ENCODE measurements around the gene CETP. TPM values are rescaled to one million over a fixed set of nuclear protein-coding genes. Genes with fewer than 3 reads are reported as not detected.
"Not testable (repeated sequence)": the region's sequence is repeated elsewhere in the genome, so short reads cannot be mapped to it uniquely, and the experiment has no call there.

Gene CETP
- total and polyA plus RNA-seq, 7 donors: 0.36 to 2.1 (median 0.88) TPM; not detected in 3

DNA sequence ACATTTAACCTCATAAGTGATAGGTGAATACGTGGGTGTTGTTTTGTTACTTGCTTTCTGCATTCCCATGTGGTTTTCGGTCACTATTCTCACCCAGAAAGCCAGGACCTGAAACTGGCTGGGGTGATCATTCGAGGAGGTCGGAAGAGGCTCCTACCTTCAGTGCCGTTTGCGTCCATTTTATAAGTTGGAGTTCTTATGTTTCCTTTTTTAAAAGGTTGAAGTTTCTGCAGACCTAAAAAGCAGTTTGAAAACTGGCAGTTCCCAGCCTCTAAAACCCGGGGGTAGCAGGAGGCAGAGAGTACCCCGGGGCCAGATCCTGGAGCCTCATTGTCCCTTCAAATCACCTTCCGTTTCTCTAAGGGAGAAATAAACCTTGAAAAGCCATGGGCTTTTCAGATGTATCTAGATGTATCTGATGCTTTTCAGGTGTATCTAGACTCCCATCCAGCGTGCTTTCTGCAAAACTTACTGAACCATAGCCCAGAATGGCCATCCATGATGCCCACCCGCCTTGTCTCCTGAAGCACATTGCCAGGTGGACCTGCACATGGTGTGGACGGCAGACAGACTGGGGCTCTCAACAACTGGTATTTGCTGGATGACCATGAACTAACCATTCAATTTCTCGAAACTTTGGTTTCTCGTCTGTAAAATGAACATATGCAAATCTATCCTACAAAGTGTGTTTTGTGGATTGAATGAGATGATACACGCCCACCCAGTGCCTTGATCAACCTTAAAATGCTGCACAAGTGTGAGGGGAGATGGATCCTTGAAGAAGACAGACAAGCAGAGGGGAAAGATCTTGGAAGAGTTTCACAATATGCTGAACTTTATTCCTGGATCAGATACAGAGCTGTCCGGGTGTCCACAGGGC lies 28.9 kb downstream of the CETP start:
- H3K4me3 ChIP-seq: peak overlapping the region in 3 of 4 donors; percentile 69 to 88 (median 72)
- peaks cover 0 to 51% (median 36%) of the 10 kb centered on the region in 4 donors for H3K4me1 ChIP-seq
- DNase-seq: peak; percentile 40
- no peak for TF ChIP-seq POLR2A (IDR thresholded peaks at IDR 0.05)
- H3K36me3 ChIP-seq: no peaks in the 10 kb centered on the region
- H3K9me3 ChIP-seq: no peaks in the 10 kb centered on the region
- WGBS, 2 donors: 60 to 67% methylated on average over 16 of the region's 16 CpGs
- intact Hi-C loops (cut with DNase I): no loop called here
- no peaks in the 10 kb centered on the region for H3K27me3 ChIP-seq
- peak overlapping the region; percentile 79 to 90 (median 87) for H3K27ac ChIP-seq

GRCh38 chr16:56992431-56992830 lies 30.7 kb downstream of the CETP start:
- H3K9me3 ChIP-seq; H3K36me3 ChIP-seq; intact Hi-C loops (cut with DNase I); H3K4me3 ChIP-seq; H3K27me3 ChIP-seq: not testable (repeated sequence)
- 49 to 67% methylated on average over 1 of the region's 1 CpG for WGBS, 2 donors
- peak overlapping the region in 1 of 4 donors; percentile 11 for H3K27ac ChIP-seq
- H3K4me1 ChIP-seq: peaks cover 0 to 42% (median 31%) of the 10 kb centered on the region in 4 donors
- peak; percentile 5 for DNase-seq

DNA sequence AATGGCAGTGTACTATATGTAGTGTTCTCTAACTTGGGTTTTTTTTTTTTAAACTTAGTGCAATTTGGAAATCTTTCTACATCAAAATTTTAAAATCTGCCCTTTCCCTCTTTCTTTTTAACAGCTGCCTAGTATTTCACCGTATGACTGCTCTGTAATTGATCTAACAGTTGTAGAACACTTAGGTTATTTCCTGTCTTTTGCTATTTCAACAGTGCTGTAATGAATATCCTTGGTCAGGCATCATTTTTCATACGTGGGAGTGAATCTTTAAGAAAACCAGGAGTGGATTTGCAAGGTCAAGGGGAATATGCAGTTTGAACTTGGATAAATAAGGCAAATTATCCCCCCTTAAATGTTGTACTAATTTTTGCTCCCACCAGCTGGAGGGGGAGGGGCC lies 31.5 kb downstream of the CETP start:
- H3K36me3 ChIP-seq: no peaks in the 10 kb centered on the region
- no peak overlapping the region for H3K27ac ChIP-seq
- TF ChIP-seq EP300 (IDR thresholded peaks at IDR 0.05): no peak
- no peak for TF ChIP-seq POLR2AphosphoS5 (IDR thresholded peaks at IDR 0.05)
- TF ChIP-seq CTCF (IDR thresholded peaks at IDR 0.05): no peak
- H3K4me1 ChIP-seq: peaks cover 0 to 38% (median 28%) of the 10 kb centered on the region in 4 donors
- intact Hi-C loops (cut with DNase I): no loop called here
- no peaks in the 10 kb centered on the region for H3K27me3 ChIP-seq
- no peak overlapping the region for H3K4me3 ChIP-seq
- no peak for DNase-seq
- H3K9me3 ChIP-seq: no peaks in the 10 kb centered on the region
- 49 to 57% methylated on average over 2 of the region's 2 CpGs for WGBS, 2 donors

DNA sequence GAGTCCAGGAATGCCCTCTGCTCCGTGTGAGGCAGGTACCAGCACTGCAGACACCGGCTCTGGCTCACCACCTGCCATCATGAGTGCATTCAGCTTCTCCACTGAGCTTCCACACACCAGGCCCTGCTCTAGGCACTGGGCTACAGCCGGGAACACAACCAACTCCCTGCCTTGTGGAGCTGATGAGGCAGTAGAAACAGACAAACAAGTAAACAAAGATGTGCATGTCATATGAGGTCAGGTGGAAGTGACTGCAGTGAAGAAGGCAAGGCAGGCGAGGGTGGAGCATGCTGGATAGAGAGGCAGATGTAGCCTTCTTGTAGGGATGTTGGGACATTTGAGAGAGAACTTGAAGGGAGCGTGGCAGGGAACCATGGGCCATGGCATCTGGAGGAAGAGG lies 32.6 kb downstream of the CETP start:
- H3K27me3 ChIP-seq: no peaks in the 10 kb centered on the region
- WGBS, 2 donors: 78 to 85% methylated on average over 5 of the region's 5 CpGs
- DNase-seq: peak; percentile 33
- no peak overlapping the region for H3K4me3 ChIP-seq
- H3K36me3 ChIP-seq: no peaks in the 10 kb centered on the region
- no peaks in the 10 kb centered on the region for H3K9me3 ChIP-seq
- no peak overlapping the region for H3K27ac ChIP-seq
- intact Hi-C loops (cut with DNase I): no loop called here
- no peak for TF ChIP-seq POLR2A (IDR thresholded peaks at IDR 0.05)
- no peak for TF ChIP-seq EP300 (IDR thresholded peaks at IDR 0.05)
- no peak for TF ChIP-seq CTCF (IDR thresholded peaks at IDR 0.05)
- TF ChIP-seq POLR2AphosphoS5 (IDR thresholded peaks at IDR 0.05): no peak
- peaks cover 0 to 33% (median 24%) of the 10 kb centered on the region in 4 donors for H3K4me1 ChIP-seq

GRCh38 chr16:56995136-56995805 lies 33.5 kb downstream of the CETP start:
- 78 to 84% methylated on average over 12 of the region's 12 CpGs for WGBS, 2 donors
- intact Hi-C loops (cut with DNase I): no loop called here
- Histone ChIP-seq H3K27ac (no peak overlapping the region), H3K4me3 (no peak overlapping the region), H3K36me3 (no peaks in the 10 kb centered on the region), H3K27me3 (no peaks in the 10 kb centered on the region), H3K4me1 (peaks cover 0 to 35% (median 21%) of the 10 kb centered on the region in 4 donors), H3K9me3 (no peaks in the 10 kb centered on the region)
- peak; percentile 48 for DNase-seq
- TF ChIP-seq POLR2AphosphoS5 (IDR thresholded peaks at IDR 0.05) (no peak), EP300 (IDR thresholded peaks at IDR 0.05) (no peak), CTCF (IDR thresholded peaks at IDR 0.05) (no peak), POLR2A (IDR thresholded peaks at IDR 0.05) (no peak)

Data from sigmoid colon (tissue), 7 donors.